ENCODE measurements around the gene TMSB15C.
"Not testable (repeated sequence)": the region's sequence is repeated elsewhere in the genome, so short reads cannot be mapped to it uniquely, and the experiment has no call there.

GRCh38 chrX:104075778-104076445 is at the start of gene TMSB15C:
- not testable (repeated sequence) for TF ChIP-seq CTCF (IDR thresholded peaks at IDR 0.05); POLR2AphosphoS5 (IDR thresholded peaks at IDR 0.05); POLR2A (IDR thresholded peaks at IDR 0.05); EP300 (IDR thresholded peaks at IDR 0.05; ENCODE audit: low read depth)

Data from transverse colon (tissue), 4 donors.